WTC11 (cell line): Measurements from ENCODE around the gene SOCS1. TPM values are rescaled to one million over a fixed set of nuclear protein-coding genes. Genes with fewer than 3 reads are reported as not detected.

Source experiments
- ATAC-seq: fragments of 200-7000 bp; cut with Tn5 transposase; 2 replicates; pipeline ENCODE4 v1.10.0; 2021; ENCODE audit warnings: mild to moderate bottlenecking, moderate library complexity
- CTCF ChIA-PET: fragments of 300-600 bp; sonication (Branson Sonifier 250); formaldehyde crosslinking; loops from one replicate; lab custom pipeline; 2021; ENCODE audit warnings: antibody characterized with exemption; lab: Charles Lee
- POLR2A ChIA-PET: fragments of 350-600 bp; sonication (Branson Sonifier 250); formaldehyde crosslinking; loops from one replicate; lab custom pipeline; 2021; ENCODE audit warnings: antibody characterized with exemption; lab: Charles Lee
- DNase-seq: peaks from one replicate; pipeline ENCODE4 v3.0.0; 2021; ENCODE audit warnings: low spot score
- H3K27ac Mint-ChIP-seq: 2 replicates; pipeline ENCODE4 v1.8.0; 2021; ENCODE audit warnings: mixed read lengths
- H3K27me3 Mint-ChIP-seq: 2 replicates; pipeline ENCODE4 v1.8.0; 2021; ENCODE audit warnings: low read depth, mild to moderate bottlenecking, moderate library complexity, mixed read lengths
- H3K36me3 Mint-ChIP-seq: 2 replicates; pipeline ENCODE4 v1.8.0; 2021; ENCODE audit warnings: mixed read lengths
- H3K4me1 Mint-ChIP-seq: 2 replicates; pipeline ENCODE4 v1.8.0; 2022; ENCODE audit warnings: mixed read lengths
- H3K4me3 Mint-ChIP-seq: 2 replicates; pipeline ENCODE4 v1.8.0; 2021; ENCODE audit warnings: mild to moderate bottlenecking, moderate library complexity, mixed read lengths
- H3K9me3 Mint-ChIP-seq: 2 replicates; pipeline ENCODE4 v1.8.0; 2021; ENCODE audit warnings: mixed read lengths
- ARID4B ChIP-seq: sonication (generic); formaldehyde crosslinking; IDR thresholded peaks from 2 replicates; pipeline ENCODE4 v1.8.0; 2023; ENCODE audit warnings: missing genetic modification reagents, mild to moderate bottlenecking, borderline replicate concordance
- ATF3 ChIP-seq: sonication (generic); formaldehyde crosslinking; conservative IDR thresholded peaks from 2 replicates; pipeline ENCODE4 v1.8.1; 2022; ENCODE audit warnings: mild to moderate bottlenecking, missing genetic modification reagents
- CBFB ChIP-seq: sonication (generic); formaldehyde crosslinking; IDR thresholded peaks from 2 replicates; pipeline ENCODE4 v1.8.1; 2022; ENCODE audit warnings: mild to moderate bottlenecking, low read depth, missing genetic modification reagents
- CREB1 ChIP-seq: sonication (generic); formaldehyde crosslinking; IDR thresholded peaks from 2 replicates; pipeline ENCODE4 v1.8.0; 2023; ENCODE audit warnings: mild to moderate bottlenecking, missing genetic modification reagents
- CREM ChIP-seq: sonication (generic); formaldehyde crosslinking; IDR thresholded peaks from 2 replicates; pipeline ENCODE4 v1.8.1; 2022; ENCODE audit warnings: mild to moderate bottlenecking, missing genetic modification reagents, moderate library complexity
- E2F4 ChIP-seq: sonication (generic); formaldehyde crosslinking; IDR thresholded peaks from 2 replicates; pipeline ENCODE4 v1.8.1; 2022; ENCODE audit warnings: low read depth, mild to moderate bottlenecking, moderate library complexity, missing genetic modification reagents, borderline replicate concordance
- E2F5 ChIP-seq: sonication (generic); formaldehyde crosslinking; IDR thresholded peaks from 2 replicates; pipeline ENCODE4 v1.8.1; 2022; ENCODE audit warnings: mild to moderate bottlenecking, moderate library complexity, missing genetic modification reagents
- GABPB1 ChIP-seq: sonication (generic); formaldehyde crosslinking; IDR thresholded peaks from 2 replicates; pipeline ENCODE4 v1.8.1; 2023; ENCODE audit warnings: mild to moderate bottlenecking, missing genetic modification reagents
- MAX ChIP-seq: sonication (generic); formaldehyde crosslinking; IDR thresholded peaks from 2 replicates; pipeline ENCODE4 v1.8.0; 2022; ENCODE audit warnings: mild to moderate bottlenecking, missing genetic modification reagents
- MYBL2 ChIP-seq: sonication (generic); formaldehyde crosslinking; IDR thresholded peaks from 2 replicates; pipeline ENCODE4 v1.8.1; 2023; ENCODE audit warnings: mild to moderate bottlenecking, moderate library complexity, missing genetic modification reagents
- NR1H2 ChIP-seq: sonication (generic); formaldehyde crosslinking; IDR thresholded peaks from 2 replicates; pipeline ENCODE4 v1.9.0; 2021; ENCODE audit warnings: mild to moderate bottlenecking, moderate library complexity, missing genetic modification reagents
- SMAD3 ChIP-seq: sonication (generic); formaldehyde crosslinking; IDR thresholded peaks from 2 replicates; pipeline ENCODE4 v1.8.0; 2022; ENCODE audit warnings: missing genetic modification reagents, mild to moderate bottlenecking, borderline replicate concordance
- ZNF121 ChIP-seq: sonication (generic); formaldehyde crosslinking; IDR thresholded peaks from 2 replicates; pipeline ENCODE4 v1.8.0; 2023; ENCODE audit warnings: missing genetic modification reagents
- ZNF138 ChIP-seq: sonication (generic); formaldehyde crosslinking; conservative IDR thresholded peaks from 2 replicates; pipeline ENCODE4 v1.8.1; 2022; ENCODE audit warnings: mild to moderate bottlenecking, moderate library complexity, missing genetic modification reagents
- ZNF317 ChIP-seq: sonication (generic); formaldehyde crosslinking; IDR thresholded peaks from 2 replicates; pipeline ENCODE4 v1.8.1; 2023; ENCODE audit warnings: low read depth, mild to moderate bottlenecking, moderate library complexity, missing genetic modification reagents, borderline replicate concordance
- ZNF416 ChIP-seq: fragments of 250-450 bp; sonication (Bioruptor Pico); IDR thresholded peaks from 2 replicates; pipeline ENCODE4 v1.9.0; 2021; ENCODE audit warnings: mild to moderate bottlenecking, inconsistent platforms
- ZNF423 ChIP-seq: fragments of 250-450 bp; sonication (Bioruptor Pico); IDR thresholded peaks from 2 replicates; pipeline ENCODE4 v2.1.2; 2022; ENCODE audit warnings: mild to moderate bottlenecking, moderate library complexity
- ZNF532 ChIP-seq: fragments of 250-450 bp; sonication (Bioruptor Pico); IDR thresholded peaks from 2 replicates; pipeline ENCODE4 v1.9.0; 2021; ENCODE audit warnings: mild to moderate bottlenecking, borderline replicate concordance
- total RNA-seq: library from RNA; stranded (reverse); gene quantifications from 3 replicates; pipeline ENCODE4 v1.2.3, GENCODE V29; 2021

SOCS1 gene
- total RNA-seq, 1 experiment from 2014 or later, result 62.3 TPM

GRCh38 chr16:11276896-11277593, 21.0 kb upstream of the SOCS1 start:
- TF ChIP-seq ZNF121 (no peak), ZNF532 (CRISPR knock-in tag) (no peak), ZNF416 (CRISPR knock-in tag) (no peak), MYBL2 (CRISPR knock-in tag) (no peak), MAX (no peak), ZNF423 (CRISPR knock-in tag) (no peak), SMAD3 (CRISPR knock-in tag) (no peak), CREM (CRISPR knock-in tag) (no peak), CREB1 (CRISPR knock-in tag) (no peak), GABPB1 (no peak), E2F4 (CRISPR knock-in tag) (no peak), NR1H2 (CRISPR knock-in tag) (no peak), E2F5 (CRISPR knock-in tag) (no peak), ARID4B (no peak), CBFB (CRISPR knock-in tag) (no peak), ZNF317 (no peak), ATF3 (CRISPR knock-in tag) (no peak), ZNF138 (no peak)
- DNase-seq (no peak), ATAC-seq (no peak)
- ChIA-PET POLR2A (no interaction called here), CTCF (interaction anchor here (1.8 to 3.5 kb wide), 3 partner anchors 21 to 95 kb away, joined by 6 to 14 read pairs (median 7); partner anchors contain the start of gene SOCS1)
- Mint-ChIP-seq H3K27me3 (no peaks in the 10 kb centered on the region; the same call in 1 of the 2 replicates), H3K4me3 (no peak overlapping the region), H3K4me1 (peaks cover 14% of the 10 kb centered on the region), H3K36me3 (no peaks in the 10 kb centered on the region), H3K27ac (no peak overlapping the region), H3K9me3 (peaks cover 8% of the 10 kb centered on the region)
